ENCODE measurements around the gene GET4. TPM values are rescaled to one million over a fixed set of nuclear protein-coding genes. Genes with fewer than 3 reads are reported as not detected.
A peak's percentile ranks its signal among the peaks of the same experiment; 100 is the strongest.
"Not testable (repeated sequence)": the region's sequence is repeated elsewhere in the genome, so short reads cannot be mapped to it uniquely, and the experiment has no call there.

The GET4 gene
- total RNA-seq, 1 donor from 2014 or later, result 35.8 TPM

- TF ChIP-seq POLR2A (IDR thresholded peaks at IDR 0.05) (no peak), POLR2AphosphoS5 (IDR thresholded peaks at IDR 0.05; ENCODE audit: insufficient read depth in 1 of 2, low read depth in 1 of 2) (no peak), CTCF (IDR thresholded peaks at IDR 0.05) (no peak)
- Histone ChIP-seq H3K27me3 (no peaks in the 10 kb centered on the region), H3K4me1 (peaks cover 8% of the 10 kb centered on the region), H3K36me3 (no peaks in the 10 kb centered on the region), H3K4me3 (no peak overlapping the region), H3K27ac (no peak overlapping the region), H3K9me3 (no peaks in the 10 kb centered on the region)
- intact Hi-C loops (cut with DNase I), result no loop called here
- DNase-seq (ENCODE audit: extremely low spot score in 2 of 2), result no peak
These were observed 64.5 kb downstream of the GET4 start for GRCh38 chr7:940599-941408.

GRCh38 chr7:943793-944192 lies 67.4 kb downstream of the GET4 start:
- H3K36me3 ChIP-seq; intact Hi-C loops (cut with DNase I); H3K9me3 ChIP-seq: not testable (repeated sequence)

GRCh38 chr7:944744-945143 lies 68.4 kb downstream of the GET4 start:
- DNase-seq (ENCODE audit: extremely low spot score in 2 of 2), result no peak
- Histone ChIP-seq H3K27me3 (no peaks in the 10 kb centered on the region), H3K4me3 (no peak overlapping the region), H3K4me1 (peaks cover 8% of the 10 kb centered on the region), H3K27ac (peak overlapping the region; percentile 17), H3K36me3 (no peaks in the 10 kb centered on the region), H3K9me3 (no peaks in the 10 kb centered on the region)
- TF ChIP-seq POLR2A (IDR thresholded peaks at IDR 0.05) (no peak), POLR2AphosphoS5 (IDR thresholded peaks at IDR 0.05; ENCODE audit: insufficient read depth in 1 of 2, low read depth in 1 of 2) (no peak), CTCF (IDR thresholded peaks at IDR 0.05) (no peak)
- intact Hi-C loops (cut with DNase I), result no loop called here

More at GRCh38 chr7:943793-944192, 67.4 kb downstream of the GET4 start:
- H3K4me1 ChIP-seq; H3K27ac ChIP-seq; H3K27me3 ChIP-seq; DNase-seq (ENCODE audit: extremely low spot score in 2 of 2); H3K4me3 ChIP-seq: not testable (repeated sequence)

- no peak for DNase-seq (ENCODE audit: extremely low spot score in 2 of 2)
- intact Hi-C loops (cut with DNase I), result no loop called here
- Histone ChIP-seq H3K4me3 (no peak overlapping the region), H3K36me3 (no peaks in the 10 kb centered on the region), H3K27ac (peak overlapping the region; percentile 17), H3K27me3 (no peaks in the 10 kb centered on the region), H3K9me3 (no peaks in the 10 kb centered on the region), H3K4me1 (peaks cover 8% of the 10 kb centered on the region)
- TF ChIP-seq POLR2A (IDR thresholded peaks at IDR 0.05) (no peak), POLR2AphosphoS5 (IDR thresholded peaks at IDR 0.05; ENCODE audit: insufficient read depth in 1 of 2, low read depth in 1 of 2) (no peak), CTCF (IDR thresholded peaks at IDR 0.05) (no peak)
These were observed 68.8 kb downstream of the GET4 start for GRCh38 chr7:945147-945555.

GRCh38 chr7:945556-946255 lies 69.4 kb downstream of the GET4 start:
- peak overlapping the region in 1 of 2 donors; percentile 13 for H3K4me3 ChIP-seq
- no peak for DNase-seq (ENCODE audit: extremely low spot score in 2 of 2)
- H3K4me1 ChIP-seq, result peaks cover 8% of the 10 kb centered on the region
- no peaks in the 10 kb centered on the region for H3K27me3 ChIP-seq
- intact Hi-C loops (cut with DNase I), result no loop called here
- H3K9me3 ChIP-seq, result no peaks in the 10 kb centered on the region
- no peaks in the 10 kb centered on the region for H3K36me3 ChIP-seq
- peak in 1 of 2 donors; percentile 50 for TF ChIP-seq POLR2AphosphoS5 (IDR thresholded peaks at IDR 0.05; ENCODE audit: insufficient read depth in 1 of 2, low read depth in 1 of 2)
- no peak for TF ChIP-seq CTCF (IDR thresholded peaks at IDR 0.05)
- TF ChIP-seq POLR2A (IDR thresholded peaks at IDR 0.05), result no peak
- peak overlapping the region; percentile 17 for H3K27ac ChIP-seq

Other genes starting within 250 kb of the GET4 start
- gene DNAAF5, start 149.9 kb upstream of the GET4 start, total RNA-seq, result 29.7 TPM
- gene PRKAR1B, start 149.3 kb upstream of the GET4 start, total RNA-seq, result 31.4 TPM
- 170 TPM for gene SUN1, start 44.1 kb upstream of the GET4 start, total RNA-seq
- 4.2 TPM for gene ADAP1, start 78.1 kb downstream of the GET4 start, total RNA-seq
- 10.8 TPM for gene COX19, start 99.0 kb downstream of the GET4 start, total RNA-seq
- 2.0 TPM for gene CYP2W1, start 106.6 kb downstream of the GET4 start, total RNA-seq
- 36.1 TPM for gene GPR146, start 168.0 kb downstream of the GET4 start, total RNA-seq
- 8.3 TPM for gene GPER1, start 211.6 kb downstream of the GET4 start, total RNA-seq